ENCODE data around the gene MOG. TPM values are rescaled to one million over a fixed set of nuclear protein-coding genes. Genes with fewer than 3 reads are reported as not detected.

The MOG gene
- total and polyA plus RNA-seq, 2 donors (not counting 1 experiment from before 2014, with no cell fraction given): not detected

- no peak overlapping the region for H3K27ac ChIP-seq (ENCODE audit: low read length in 2 of 2)
- H3K4me3 ChIP-seq (ENCODE audit: control extremely low read depth in 1 of 5, extremely low read depth in 1 of 5, insufficient read depth in 1 of 5, low read depth in 2 of 5, low read length in 4 of 5): no peak overlapping the region
- Mint-ChIP-seq H3K9me3 (ENCODE audit: insufficient read depth) (no peaks in the 10 kb centered on the region), H3K4me3 (no peak overlapping the region), H3K4me1 (peaks cover 18% of the 10 kb centered on the region), H3K27me3 (peaks cover 4% of the 10 kb centered on the region), H3K27ac (no peak overlapping the region)
- 86% methylated on average over 1 of the region's 5 CpGs for WGBS (ENCODE audit: insufficient coverage)
- H3K4me1 ChIP-seq (ENCODE audit: control insufficient read depth in 2 of 2, insufficient read depth in 2 of 2, low read length in 2 of 2): no peaks in the 10 kb centered on the region
- no peak for DNase-seq
- peaks cover 0 to 3% (median 0%) of the 10 kb centered on the region in 4 experiments for H3K27me3 ChIP-seq (replicated peaks in 1 of 4; ENCODE audit: control extremely low read depth in 1 of 4, control insufficient read depth in 3 of 4, insufficient read depth in 4 of 4, low read length in 3 of 4)
- H3K4me2 ChIP-seq (replicated peaks; ENCODE audit: low read depth, low read length, poor library complexity, severe bottlenecking): no peak overlapping the region
- ChIA-PET POLR2A (no interaction called here), CTCF (interaction anchor here (2.0 to 2.2 kb wide), 2 partner anchors 24 to 28 kb away, joined by 5 to 9 read pairs; no protein-coding TSS in a partner anchor)
- intact Hi-C loops (cut with micrococcal nuclease): no loop called here
- H3K36me3 ChIP-seq (replicated peaks in 1 of 2; ENCODE audit: control extremely low read depth in 1 of 2, control insufficient read depth in 1 of 2, extremely low read depth in 1 of 2, insufficient read depth in 2 of 2, low read length in 1 of 2): no peaks in the 10 kb centered on the region
- TF ChIP-seq EZH2 (IDR thresholded peaks at IDR 0.05; ENCODE audit: borderline replicate concordance, insufficient read depth, low read depth, low read length, poor library complexity, severe bottlenecking) (no peak), CTCF (IDR thresholded peaks at IDR 0.05) (no peak)
- ATAC-seq (ENCODE audit: low read depth): no peak
- peaks cover 0 to 11% (median 0%) of the 10 kb centered on the region in 3 donors for H3K9me3 ChIP-seq (ENCODE audit: control extremely low read depth in 1 of 3, control insufficient read depth in 2 of 3, insufficient read depth in 1 of 3, low read length in 2 of 3)
- no peaks in the 10 kb centered on the region for H3K79me2 ChIP-seq (ENCODE audit: control insufficient read depth, insufficient read depth, low read length)
- no peak overlapping the region for H2AFZ ChIP-seq (ENCODE audit: insufficient read depth, low read depth, low read length, poor library complexity, severe bottlenecking)
- H3K9ac ChIP-seq (ENCODE audit: low read length): no peak overlapping the region
- H4K20me1 ChIP-seq (ENCODE audit: control insufficient read depth, insufficient read depth, low read length, poor library complexity, severe bottlenecking): no peaks in the 10 kb centered on the region
Measured at GRCh38 chr6:29678114-29678513, 21.2 kb downstream of the MOG start.

- no peaks in the 10 kb centered on the region for H3K4me1 ChIP-seq (ENCODE audit: control insufficient read depth in 2 of 2, insufficient read depth in 2 of 2, low read length in 2 of 2)
- H3K79me2 ChIP-seq (ENCODE audit: control insufficient read depth, insufficient read depth, low read length): no peaks in the 10 kb centered on the region
- peaks cover 0 to 3% (median 0%) of the 10 kb centered on the region in 4 experiments for H3K27me3 ChIP-seq (replicated peaks in 1 of 4; ENCODE audit: control extremely low read depth in 1 of 4, control insufficient read depth in 3 of 4, insufficient read depth in 4 of 4, low read length in 3 of 4)
- H4K20me1 ChIP-seq (ENCODE audit: control insufficient read depth, insufficient read depth, low read length, poor library complexity, severe bottlenecking): no peaks in the 10 kb centered on the region
- no peak overlapping the region for H3K27ac ChIP-seq (ENCODE audit: low read length in 2 of 2)
- TF ChIP-seq CTCF (IDR thresholded peaks at IDR 0.05): no peak
- TF ChIP-seq EZH2 (IDR thresholded peaks at IDR 0.05; ENCODE audit: borderline replicate concordance, insufficient read depth, low read depth, low read length, poor library complexity, severe bottlenecking): no peak
- Mint-ChIP-seq H3K4me3 (peak overlapping the region; percentile 89), H3K27ac (no peak overlapping the region), H3K9me3 (ENCODE audit: insufficient read depth) (no peaks in the 10 kb centered on the region), H3K4me1 (peaks cover 18% of the 10 kb centered on the region), H3K27me3 (peaks cover 4% of the 10 kb centered on the region)
- 64% methylated on average over 12 of the region's 13 CpGs for WGBS (ENCODE audit: insufficient coverage)
- DNase-seq: no peak
- peaks cover 0 to 11% (median 0%) of the 10 kb centered on the region in 3 donors for H3K9me3 ChIP-seq (ENCODE audit: control extremely low read depth in 1 of 3, control insufficient read depth in 2 of 3, insufficient read depth in 1 of 3, low read length in 2 of 3)
- no peak overlapping the region for H3K9ac ChIP-seq (ENCODE audit: low read length)
- ATAC-seq (ENCODE audit: low read depth): no peak
- POLR2A ChIA-PET: no interaction called here
- intact Hi-C loops (cut with micrococcal nuclease): no loop called here
- H3K36me3 ChIP-seq (replicated peaks in 1 of 2; ENCODE audit: control extremely low read depth in 1 of 2, control insufficient read depth in 1 of 2, extremely low read depth in 1 of 2, insufficient read depth in 2 of 2, low read length in 1 of 2): no peaks in the 10 kb centered on the region
- CTCF ChIA-PET: interaction anchor here (1.0 kb wide), 1 partner anchor 26 kb away, joined by 3 read pairs; no protein-coding TSS in a partner anchor
- no peak overlapping the region for H3K4me2 ChIP-seq (replicated peaks; ENCODE audit: low read depth, low read length, poor library complexity, severe bottlenecking)
- H2AFZ ChIP-seq (ENCODE audit: insufficient read depth, low read depth, low read length, poor library complexity, severe bottlenecking): peak overlapping the region; percentile 46
- no peak overlapping the region for H3K4me3 ChIP-seq (ENCODE audit: control extremely low read depth in 1 of 5, extremely low read depth in 1 of 5, insufficient read depth in 1 of 5, low read depth in 2 of 5, low read length in 4 of 5)
Measured at GRCh38 chr6:29679962-29680361, 23.1 kb downstream of the MOG start.

Data from B cell (primary cell).